HL-60 (cell line): Measurements from ENCODE around the gene GRIN2D.

Source experiments
- POLR2AphosphoS5 ChIP-seq: IDR thresholded peaks from 2 replicates; pipeline ENCODE4 v1.6.1; 2012; ENCODE audit warnings: low read depth
- TF ChIP-seq, protein P1 (sequence below): IDR thresholded peaks from one replicate; pipeline ENCODE4 v1.5.1; 2011; ENCODE audit warnings: low read length, control low read depth, inconsistent platforms; ENCODE audit not compliant: insufficient read depth

DNA sequence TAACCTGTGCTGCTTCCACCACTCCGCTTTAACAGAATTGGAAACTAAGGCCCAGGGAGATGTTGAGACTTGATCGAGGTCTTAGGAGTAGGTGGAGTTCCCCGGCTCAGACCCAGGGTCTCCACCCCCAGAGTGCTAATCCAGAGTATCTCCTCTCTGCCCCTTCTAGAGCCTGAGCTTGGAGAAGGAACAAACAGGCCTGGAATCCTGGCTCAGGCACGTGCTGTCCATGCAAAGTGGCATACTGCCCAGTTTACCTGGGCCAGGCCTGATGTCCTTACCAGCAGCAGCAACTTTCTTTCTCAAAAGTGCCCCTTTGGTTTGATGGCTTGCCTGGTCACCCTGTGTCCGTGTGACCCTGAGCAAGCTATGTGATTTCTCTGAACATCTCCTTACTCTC is 25.6 kb upstream of the GRIN2D start:
- TF ChIP-seq, protein P1, sequence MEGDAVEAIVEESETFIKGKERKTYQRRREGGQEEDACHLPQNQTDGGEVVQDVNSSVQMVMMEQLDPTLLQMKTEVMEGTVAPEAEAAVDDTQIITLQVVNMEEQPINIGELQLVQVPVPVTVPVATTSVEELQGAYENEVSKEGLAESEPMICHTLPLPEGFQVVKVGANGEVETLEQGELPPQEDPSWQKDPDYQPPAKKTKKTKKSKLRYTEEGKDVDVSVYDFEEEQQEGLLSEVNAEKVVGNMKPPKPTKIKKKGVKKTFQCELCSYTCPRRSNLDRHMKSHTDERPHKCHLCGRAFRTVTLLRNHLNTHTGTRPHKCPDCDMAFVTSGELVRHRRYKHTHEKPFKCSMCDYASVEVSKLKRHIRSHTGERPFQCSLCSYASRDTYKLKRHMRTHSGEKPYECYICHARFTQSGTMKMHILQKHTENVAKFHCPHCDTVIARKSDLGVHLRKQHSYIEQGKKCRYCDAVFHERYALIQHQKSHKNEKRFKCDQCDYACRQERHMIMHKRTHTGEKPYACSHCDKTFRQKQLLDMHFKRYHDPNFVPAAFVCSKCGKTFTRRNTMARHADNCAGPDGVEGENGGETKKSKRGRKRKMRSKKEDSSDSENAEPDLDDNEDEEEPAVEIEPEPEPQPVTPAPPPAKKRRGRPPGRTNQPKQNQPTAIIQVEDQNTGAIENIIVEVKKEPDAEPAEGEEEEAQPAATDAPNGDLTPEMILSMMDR, result no peak
- TF ChIP-seq POLR2AphosphoS5, result no peak
